Kidney (tissue), 14 donors: ENCODE data around the gene LINGO3. TPM values are rescaled to one million over a fixed set of nuclear protein-coding genes. Genes with fewer than 3 reads are reported as not detected.

Experiments used
- DNase-seq, 5 donors: peaks; one replicate each; pipeline ENCODE4 v3.0.0-alpha.2; 2013 to 2020
- FAIRE-seq: peaks from 2 replicates; lab custom pipeline; 2012; peaks lifted over from hg19 to GRCh38; lab: Jason Lieb, UNC
- H3K27ac ChIP-seq, 2 donors: one replicate each; pipeline ENCODE4 v1.7.0; 2013; ENCODE audit warnings: low read depth in 2 of 2, low read length in 2 of 2, inconsistent platforms in 1 of 2
- H3K27me3 ChIP-seq: one replicate; pipeline ENCODE4 v1.7.1; 2013; ENCODE audit warnings: low read length, inconsistent platforms; ENCODE audit not compliant: control insufficient read depth, insufficient read depth
- H3K36me3 ChIP-seq, 3 donors: one replicate each; pipeline versions ENCODE4 v1.7.0 to v1.7.1; 2013; ENCODE audit warnings: low read length in 3 of 3, control low read depth in 1 of 3, inconsistent platforms in 1 of 3; ENCODE audit not compliant: insufficient read depth in 3 of 3, control insufficient read depth in 2 of 3
- H3K4me1 ChIP-seq, 3 donors: one replicate each; pipeline versions ENCODE4 v1.7.0 to v1.7.1; 2013; ENCODE audit warnings: low read length in 3 of 3, inconsistent platforms in 1 of 3, low read depth in 1 of 3; ENCODE audit not compliant: control insufficient read depth in 2 of 3, insufficient read depth in 2 of 3
- H3K4me3 ChIP-seq, 3 donors: one replicate each; pipeline versions ENCODE4 v1.7.0 to v1.8.1; 2013; ENCODE audit warnings: low read length in 3 of 3, control low read depth in 1 of 3, inconsistent platforms in 1 of 3
- H3K9ac ChIP-seq, 3 donors: one replicate each; pipeline versions ENCODE4 v1.7.0 to v1.7.1; 2013; ENCODE audit warnings: low read length in 3 of 3, control low read depth in 1 of 3, inconsistent platforms in 1 of 3
- H3K9me3 ChIP-seq, 3 donors: one replicate each; pipeline versions ENCODE4 v1.7.0 to v1.7.1; 2013; ENCODE audit warnings: low read length in 3 of 3, control low read depth in 1 of 3, inconsistent platforms in 1 of 3; ENCODE audit not compliant: control insufficient read depth in 2 of 3, insufficient read depth in 1 of 3
- CTCF ChIP-seq: IDR thresholded peaks from 3 replicates; pipeline ENCODE4 v1.5.1; 2012; ENCODE audit warnings: mild to moderate bottlenecking, moderate library complexity, borderline replicate concordance; ENCODE audit not compliant: insufficient read depth; ENCODE audit errors: extremely low read depth
- intact Hi-C: fragments of 100-400 bp; cut with DNase I; formaldehyde crosslinking; loops from one replicate; pipeline ENCODE4 v1.11.1; 2022
- polyA plus RNA-seq: library from polyadenylated mRNA; stranded (reverse); fragments of 350-450 nt; fragmentation: Illumina TruSeq; extraction: RNeasy Lipid Tissue Mini Kit (QIAGEN cat#74804); gene quantifications from one replicate; pipeline ENCODE4 v1.2.3, GENCODE V29; 2014; ENCODE audit warnings: low read depth, low replicate concordance; ENCODE audit not compliant: insufficient read depth
- total RNA-seq: library from RNA; stranded (reverse); fragmentation: NEBNext Ultra II Directional; extraction: Animal tissue kit (Norgen Biotek cat#: 25700); gene quantifications from one replicate; pipeline ENCODE4 v1.2.1, GENCODE V29; 2021
- donor health status: control.
- donor health status: control.
- donor health status: control.
- donor health status: control.
- donor health status: control.
- donor health status: DM: yes; HTN: yes; CAD: no.
- donor health status: Normal renal cell carcinoma (clear cell type).

LINGO3 gene
- total and polyA plus RNA-seq, 2 donors from 2014 or later: 0.09 TPM; not detected in 1

DNA sequence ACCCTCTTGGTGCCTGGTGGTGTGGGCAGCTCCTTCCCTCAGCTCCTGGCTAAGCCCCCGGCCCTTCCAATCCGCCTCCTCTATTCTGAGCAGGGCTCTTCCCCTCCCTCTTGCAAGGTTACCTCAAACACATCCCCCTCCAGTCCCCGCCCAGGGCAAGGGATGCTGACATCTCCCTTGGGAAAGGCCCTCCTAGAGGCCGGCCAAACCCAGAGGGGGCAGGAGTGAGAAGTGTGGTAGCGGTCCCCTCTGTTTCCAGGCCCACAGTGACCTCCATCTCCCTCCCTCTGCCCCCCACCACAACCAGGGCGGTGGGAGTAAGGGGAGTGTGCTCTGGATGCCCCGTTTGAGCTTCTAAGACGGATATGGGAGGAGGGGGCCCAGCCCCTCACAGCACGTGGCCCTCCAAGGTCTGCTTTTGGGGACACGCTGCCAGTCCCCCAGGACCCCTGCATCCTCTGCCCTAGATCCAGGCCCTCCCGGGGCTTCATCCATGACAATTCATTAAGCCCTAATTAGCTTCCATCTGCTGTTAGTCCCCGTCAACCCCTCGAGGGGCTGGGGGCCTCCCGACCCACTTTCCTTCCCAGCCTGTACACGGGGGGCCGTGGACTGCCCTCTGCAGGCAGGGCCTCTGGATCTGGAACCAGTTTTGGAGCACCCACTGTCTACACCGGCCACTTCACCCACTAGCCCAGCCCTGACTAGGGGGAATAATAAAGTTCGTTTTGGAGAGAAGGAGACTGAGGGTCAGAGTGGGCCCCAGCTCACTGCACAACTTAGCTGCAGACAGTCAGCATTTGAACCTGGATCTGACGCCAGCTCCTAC lies 2.3 kb downstream of the LINGO3 start:
- H3K4me1 ChIP-seq: peaks cover 0 to 3% (median 0%) of the 10 kb centered on the region in 3 donors
- no peaks in the 10 kb centered on the region for H3K9me3 ChIP-seq
- H3K36me3 ChIP-seq: no peaks in the 10 kb centered on the region
- no peak overlapping the region for H3K27ac ChIP-seq
- TF ChIP-seq CTCF: no peak
- H3K4me3 ChIP-seq: no peak overlapping the region
- DNase-seq: no peak
- FAIRE-seq: no peak
- no peak overlapping the region for H3K9ac ChIP-seq
- peaks cover 6% of the 10 kb centered on the region for H3K27me3 ChIP-seq
- intact Hi-C loops: no loop called here

DNA sequence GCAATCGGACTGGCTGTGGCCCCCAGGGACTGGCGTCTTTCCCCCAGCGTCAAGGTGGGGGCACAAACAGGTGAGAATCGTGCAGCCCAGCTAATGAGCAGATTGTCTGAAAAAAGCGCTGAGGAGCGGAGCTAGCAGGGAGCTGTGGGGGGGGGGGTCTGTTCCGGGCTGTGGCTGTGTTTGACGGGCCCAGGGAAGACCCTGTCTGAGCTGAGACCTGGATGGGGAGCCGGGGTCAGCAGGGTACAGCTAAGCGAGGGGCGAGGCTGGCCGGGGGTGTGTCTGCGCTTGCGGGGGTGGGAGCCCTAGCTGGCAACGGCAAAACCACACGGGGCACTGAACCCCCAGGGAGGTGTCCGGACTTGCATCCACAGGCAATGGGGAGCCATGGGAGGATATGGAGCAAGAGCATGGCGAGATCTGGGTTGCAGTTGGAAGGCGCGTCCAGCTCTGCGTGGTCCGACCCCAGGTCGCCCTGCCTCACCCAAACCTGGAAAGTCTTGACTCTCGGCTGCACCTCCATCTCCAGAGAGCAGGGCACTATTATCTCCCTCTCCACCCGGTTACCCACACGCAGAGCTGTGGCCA lies 4.6 kb downstream of the LINGO3 start:
- intact Hi-C loops: no loop called here
- Histone ChIP-seq H3K4me3 (no peak overlapping the region), H3K27me3 (peaks cover 5% of the 10 kb centered on the region), H3K27ac (no peak overlapping the region), H3K4me1 (peaks cover 0 to 3% (median 0%) of the 10 kb centered on the region in 3 donors), H3K9me3 (no peaks in the 10 kb centered on the region), H3K9ac (no peak overlapping the region), H3K36me3 (no peaks in the 10 kb centered on the region)
- FAIRE-seq (no peak), DNase-seq (no peak)
- no peak for TF ChIP-seq CTCF

DNA sequence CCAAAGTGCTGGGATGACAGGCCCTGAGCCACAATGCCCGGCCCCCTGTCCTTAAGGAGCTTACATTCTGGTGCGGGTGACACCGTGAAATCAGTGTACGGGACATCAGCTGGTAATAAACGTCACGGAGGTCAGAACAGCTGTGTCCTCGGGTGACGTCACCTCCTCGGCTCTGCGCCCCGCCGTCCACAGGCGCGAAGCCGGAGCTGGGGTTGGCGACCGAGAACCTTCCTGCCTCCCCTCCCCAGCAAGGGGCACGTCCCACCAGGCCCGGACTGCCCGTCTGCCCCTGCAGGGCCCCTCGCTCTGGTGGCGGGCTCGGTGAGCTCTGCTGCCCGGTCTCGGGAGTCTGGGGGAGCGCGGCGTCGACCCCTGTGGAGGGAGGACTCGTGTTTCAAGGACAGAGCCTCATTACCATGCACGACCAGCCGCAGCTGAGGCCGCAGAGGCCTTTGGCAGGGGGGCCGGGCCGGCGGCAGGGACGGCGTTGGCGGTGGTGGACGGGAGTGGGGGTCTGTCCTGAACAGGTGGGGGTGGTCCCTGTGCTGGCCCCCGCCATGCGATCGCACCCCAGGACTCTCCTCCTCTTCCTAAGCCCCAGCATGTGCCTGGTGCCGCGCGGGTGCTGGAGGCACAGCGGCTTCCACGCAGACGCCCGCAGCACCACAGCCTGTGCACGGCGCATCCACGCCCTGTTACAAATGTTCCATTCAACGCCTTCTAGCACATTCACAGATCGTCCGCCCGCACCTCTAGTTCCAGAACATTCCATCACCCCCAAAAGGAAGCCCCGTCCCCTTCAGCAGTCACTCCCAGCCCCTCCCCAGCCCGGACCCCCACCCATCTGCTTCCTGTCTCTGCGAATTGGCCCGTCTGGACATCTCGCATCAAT lies 5.4 kb downstream of the LINGO3 start:
- H3K4me1 ChIP-seq: peaks cover 0 to 3% (median 0%) of the 10 kb centered on the region in 3 donors
- no peak overlapping the region for H3K27ac ChIP-seq
- H3K9me3 ChIP-seq: no peaks in the 10 kb centered on the region
- H3K27me3 ChIP-seq: peaks cover 5% of the 10 kb centered on the region
- FAIRE-seq: no peak
- no peak overlapping the region for H3K4me3 ChIP-seq
- DNase-seq: peak; percentile 74 to 86 (median 78)
- H3K9ac ChIP-seq: no peak overlapping the region
- intact Hi-C loops: no loop called here
- TF ChIP-seq CTCF: no peak
- no peaks in the 10 kb centered on the region for H3K36me3 ChIP-seq
